HUDEP-2 (cell line): ENCODE data around the gene RPRD2.

Experiments used
- DNase-seq, 76 experiments: peaks; one replicate each; lab custom pipeline; 2025; ENCODE audit not compliant: unreplicated experiment in 76 of 76; lab: John Stamatoyannopoulos, UW

The RPRD2 gene

DNA sequence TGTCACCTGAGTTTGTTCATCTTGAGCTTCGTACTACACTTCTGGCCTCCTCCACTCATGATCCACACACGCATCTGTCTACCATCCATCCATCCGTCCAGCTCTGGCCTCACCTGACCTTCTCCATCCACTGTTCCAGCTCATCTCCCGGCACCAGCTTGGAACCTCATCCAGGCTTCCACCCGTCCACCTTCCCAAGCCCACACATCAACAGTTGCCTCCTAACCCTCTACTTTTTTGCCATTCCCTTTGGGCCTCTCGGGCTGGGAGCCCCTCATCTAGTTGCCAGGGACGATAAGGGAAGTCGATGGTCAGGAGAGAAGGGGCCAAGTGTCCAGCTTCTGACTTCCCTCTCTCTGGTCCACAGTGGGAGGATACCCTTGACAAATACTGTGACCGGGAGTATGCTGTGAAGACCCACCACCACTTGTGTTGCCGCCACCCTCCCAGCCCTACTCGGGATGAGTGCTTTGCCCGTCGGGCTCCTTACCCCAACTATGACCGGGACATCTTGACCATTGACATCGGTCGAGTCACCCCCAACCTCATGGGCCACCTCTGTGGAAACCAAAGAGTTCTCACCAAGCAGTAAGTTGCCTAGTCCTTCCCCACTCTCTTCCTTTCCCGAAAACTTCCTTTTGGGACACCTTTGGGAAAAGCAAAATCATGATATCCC lies 148.2 kb downstream of the RPRD2 start:
- no peak for DNase-seq

DNA sequence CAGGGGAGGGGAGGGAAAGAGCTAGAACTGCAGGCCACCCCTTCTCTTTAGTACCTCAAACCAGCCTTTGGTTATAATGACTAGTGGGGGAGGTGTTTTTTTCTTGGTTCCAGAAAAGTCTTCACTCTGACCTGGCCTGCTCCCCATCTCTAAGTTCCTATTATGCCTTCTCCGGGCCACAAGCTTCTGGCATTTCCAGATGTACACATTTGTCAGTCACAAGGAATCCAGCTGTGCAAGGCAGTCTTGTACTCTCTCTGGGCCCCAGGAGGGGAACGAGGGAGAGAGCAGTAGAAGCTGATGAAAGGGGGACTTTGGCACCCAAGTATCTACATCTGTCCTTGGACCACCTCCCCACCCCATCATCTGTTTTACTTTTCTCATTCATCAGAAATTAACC lies 148.9 kb downstream of the RPRD2 start:
- no peak for DNase-seq

DNA sequence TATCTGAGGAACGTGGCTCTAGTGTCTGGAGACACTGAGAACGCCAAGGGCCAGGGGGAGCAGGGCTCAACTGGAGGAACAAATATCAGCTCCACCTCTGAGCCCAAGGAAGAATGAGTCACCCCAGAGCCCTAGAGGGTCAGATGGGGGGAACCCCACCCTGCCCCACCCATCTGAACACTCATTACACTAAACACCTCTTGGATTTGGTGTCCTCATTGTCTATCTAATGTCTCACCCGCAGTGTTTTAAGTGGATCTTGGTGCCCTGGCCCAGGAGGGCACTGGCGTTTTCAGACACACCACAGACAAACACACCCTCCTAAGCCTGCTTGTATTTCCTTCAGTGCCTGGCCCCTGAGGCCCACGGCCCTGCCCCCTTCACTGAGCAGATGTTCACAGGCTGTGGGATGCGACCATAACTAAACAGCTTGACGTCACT lies 149.4 kb downstream of the RPRD2 start:
- DNase-seq, result peak in 46 of 76 experiments; percentile 2 to 69 (median 24)

DNA sequence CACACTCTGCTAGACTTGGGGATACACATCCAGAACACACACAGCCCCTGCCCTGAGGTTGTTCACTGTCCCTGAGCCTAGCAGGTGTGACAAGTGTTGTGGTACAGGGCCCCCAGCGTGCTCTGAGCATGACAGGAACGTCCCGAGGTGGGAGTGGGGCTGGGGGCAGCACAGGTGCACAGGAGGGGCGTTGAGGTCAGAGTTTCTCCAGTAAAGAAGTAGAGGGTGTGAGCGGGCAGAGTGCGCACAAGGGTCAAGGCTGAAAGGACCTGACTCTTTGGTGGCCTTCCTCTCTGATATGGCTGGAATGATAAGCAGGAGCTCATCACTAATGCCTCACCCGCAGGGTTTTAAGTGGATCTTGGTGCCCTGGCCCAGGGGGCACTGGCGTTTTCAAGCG lies 150.3 kb downstream of the RPRD2 start:
- no peak for DNase-seq

DNA sequence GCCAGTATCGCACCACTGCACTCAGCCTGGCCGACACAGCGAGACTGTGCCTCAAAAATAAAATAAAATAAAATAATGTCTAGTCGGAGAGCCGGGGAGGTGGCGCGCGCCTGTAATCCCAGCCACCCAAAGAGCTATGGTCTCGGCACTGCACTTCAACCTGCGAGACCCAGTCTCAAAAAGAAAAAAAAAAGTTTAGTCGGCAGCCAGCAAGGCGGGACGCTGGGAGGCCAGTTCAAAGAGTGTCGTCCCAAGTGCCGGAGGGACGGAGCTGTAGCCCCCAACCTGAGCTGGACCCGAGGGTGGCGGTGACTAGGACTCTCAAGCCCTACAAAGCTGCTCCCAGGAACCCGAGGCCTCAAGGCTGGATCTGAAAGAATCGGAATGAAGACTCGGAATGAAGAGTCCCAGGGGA lies 151.0 kb downstream of the RPRD2 start:
- no peak for DNase-seq

DNA sequence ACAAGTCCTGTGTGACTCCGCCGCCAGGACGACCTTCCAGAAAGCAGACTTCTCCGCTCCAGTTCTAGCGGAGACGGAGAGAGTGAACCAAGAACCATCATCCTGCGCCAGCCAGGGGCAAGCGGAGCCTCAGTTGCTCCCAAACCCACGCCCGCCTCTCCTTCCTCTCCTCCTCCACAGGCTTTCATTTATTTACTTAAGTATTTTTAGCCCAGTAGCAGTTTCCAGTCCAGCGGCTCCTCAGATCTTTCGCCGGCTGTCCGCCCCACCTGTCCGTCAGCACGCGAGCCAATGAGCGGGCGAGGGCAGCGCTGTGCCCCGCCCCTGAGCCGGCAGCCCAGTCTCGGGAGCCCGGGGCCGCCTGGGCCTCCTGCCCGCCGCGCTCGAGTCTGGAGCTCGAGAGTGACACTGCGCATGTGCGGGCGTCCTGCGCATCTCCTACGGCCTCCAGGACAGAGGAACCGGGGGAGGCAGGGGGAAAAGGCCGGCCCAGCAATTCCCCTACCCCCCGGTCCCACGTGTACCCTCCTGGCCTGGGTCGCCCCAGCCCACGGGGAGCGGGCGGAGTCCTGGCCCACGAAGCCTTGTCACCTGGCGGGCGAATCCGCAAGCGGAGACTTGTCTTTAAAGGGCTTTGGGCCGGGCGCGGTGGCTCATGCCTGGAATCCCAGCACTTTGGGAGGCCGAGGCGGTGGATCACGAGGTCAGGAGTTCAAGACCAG lies 151.5 kb downstream of the RPRD2 start, which contains the start of gene FALEC:
TSS of gene FALEC (plus strand) at position 425 of the 722 bp plus-strand sequence.
- peak in 75 of 76 experiments; percentile 4 to 96 (median 90) for DNase-seq

DNA sequence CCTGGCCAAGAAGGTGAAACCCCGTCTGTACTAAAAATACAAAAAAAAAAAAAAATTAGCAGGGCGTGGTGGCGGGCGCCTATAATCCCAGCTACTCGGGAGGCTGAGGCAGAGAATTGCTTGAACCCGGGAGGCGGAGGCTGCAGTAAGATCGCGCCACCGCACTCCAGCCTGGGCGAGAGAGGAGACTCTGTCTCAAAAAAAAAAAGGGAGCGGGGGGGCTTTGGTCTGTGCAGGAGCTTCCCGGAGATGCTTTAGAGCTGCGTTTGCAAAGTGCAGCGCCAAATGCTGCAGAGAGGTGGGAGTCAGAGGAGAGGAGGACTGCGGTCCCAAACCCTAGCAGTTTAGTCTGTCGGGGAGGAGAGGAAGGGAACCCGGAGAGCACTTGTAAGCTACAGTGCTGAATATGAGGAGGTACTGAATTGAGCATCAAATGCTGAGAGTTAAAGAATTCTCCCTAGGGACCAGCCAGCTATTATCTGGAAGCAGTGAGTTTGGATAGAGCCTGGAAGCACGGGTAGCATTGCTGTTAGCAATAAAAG lies 152.2 kb downstream of the RPRD2 start:
- peak in 2 of 76 experiments; percentile 25 to 45 for DNase-seq

DNA sequence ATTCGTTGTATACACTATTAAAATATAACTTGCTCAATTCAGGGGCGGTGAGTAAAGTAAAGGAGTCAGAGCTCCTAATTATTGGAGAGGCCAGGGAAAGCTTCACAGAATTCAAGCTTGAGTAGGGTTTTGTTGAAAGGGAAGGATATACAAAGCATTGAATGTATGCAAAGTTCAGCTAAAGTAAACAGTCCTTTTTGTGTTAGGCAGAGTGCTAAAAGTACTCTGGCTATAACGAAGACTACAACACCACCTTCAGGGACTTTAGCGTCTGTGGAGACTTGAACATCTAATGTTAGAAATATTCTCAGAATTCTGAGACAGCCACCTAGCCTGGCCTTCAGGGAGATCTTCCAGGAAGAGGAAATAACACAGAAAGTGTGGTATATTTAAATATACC lies 152.7 kb downstream of the RPRD2 start:
- no peak for DNase-seq

DNA sequence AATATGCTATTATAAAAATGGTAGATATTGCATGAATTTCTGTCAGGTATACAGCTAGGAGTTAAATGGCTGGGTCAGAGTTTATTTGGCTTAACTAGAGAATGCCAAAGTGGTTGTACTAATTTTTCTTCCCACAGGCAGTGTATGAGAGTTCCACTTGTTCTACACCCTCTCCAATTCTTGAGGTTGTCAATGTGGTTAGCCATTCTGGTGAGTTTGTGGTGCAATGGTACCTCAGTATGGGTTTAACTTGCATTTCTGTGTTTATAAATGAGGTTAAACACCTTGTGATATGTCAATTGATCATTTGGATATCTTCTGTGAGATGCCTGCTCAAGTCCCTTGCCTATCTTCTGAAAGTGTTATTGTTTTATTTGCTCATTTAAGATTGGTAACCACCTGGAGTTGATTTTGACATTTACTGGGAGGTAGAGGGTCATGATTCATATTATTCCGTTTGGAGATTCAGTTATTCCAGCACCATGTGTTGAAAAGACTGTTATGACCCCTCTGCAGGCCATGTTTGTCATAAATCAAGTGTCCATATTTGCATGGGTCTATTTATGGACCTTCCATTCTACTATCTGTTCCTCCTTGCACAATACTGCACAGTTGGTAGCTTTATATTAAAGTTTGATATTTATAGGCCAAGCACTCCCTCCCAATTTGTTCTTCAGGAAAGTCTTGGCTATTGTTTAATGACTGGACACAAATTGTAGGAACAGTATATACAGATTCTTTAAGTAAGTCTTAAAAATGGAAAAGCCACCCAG lies 157.4 kb downstream of the RPRD2 start:
- no peak for DNase-seq

DNA sequence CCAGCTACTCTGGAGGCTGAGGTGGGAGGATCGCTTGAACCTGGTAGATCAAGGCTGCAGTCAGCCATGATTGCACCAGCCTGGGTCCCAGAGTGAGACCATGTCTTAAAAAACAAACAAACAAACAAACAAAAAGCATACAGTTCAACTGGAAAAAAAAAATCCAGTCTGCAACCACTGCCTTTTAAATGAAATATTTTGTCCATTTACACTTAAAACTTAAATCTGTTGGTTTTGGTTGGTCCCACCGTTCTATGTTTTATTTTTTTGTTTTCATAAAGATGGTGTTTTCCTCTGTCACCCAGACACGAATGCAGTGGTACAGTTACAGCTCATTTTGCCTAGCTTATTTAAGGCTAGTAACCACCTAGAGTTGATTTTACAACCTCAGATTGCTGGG lies 161.4 kb downstream of the RPRD2 start:
- DNase-seq, result no peak
